WTC11 (cell line): ENCODE data around the gene SHKBP1. TPM values are rescaled to one million over a fixed set of nuclear protein-coding genes. Genes with fewer than 3 reads are reported as not detected.

Experiments
- CREB1 ChIP-seq: sonication (generic); formaldehyde crosslinking; IDR thresholded peaks from 2 replicates; pipeline ENCODE4 v1.8.0; 2023; ENCODE audit warnings: mild to moderate bottlenecking, missing genetic modification reagents
- ELF4 ChIP-seq: sonication (generic); formaldehyde crosslinking; IDR thresholded peaks from 2 replicates; pipeline ENCODE4 v1.8.1; 2022; ENCODE audit warnings: low read depth, mild to moderate bottlenecking, moderate library complexity, missing genetic modification reagents
- FOXJ3 ChIP-seq: sonication (generic); formaldehyde crosslinking; IDR thresholded peaks from 2 replicates; pipeline ENCODE4 v1.9.0; 2021; ENCODE audit warnings: missing genetic modification reagents, mild to moderate bottlenecking, borderline replicate concordance
- FOXP1 ChIP-seq: sonication (generic); formaldehyde crosslinking; IDR thresholded peaks from 2 replicates; pipeline ENCODE4 v1.8.0; 2022; ENCODE audit warnings: missing genetic modification reagents, mild to moderate bottlenecking, moderate library complexity, borderline replicate concordance
- HMGA2 ChIP-seq: fragments of 250-450 bp; sonication (Bioruptor Pico); IDR thresholded peaks from 2 replicates; pipeline ENCODE4 v1.4.0; 2021; ENCODE audit warnings: mild to moderate bottlenecking, moderate library complexity
- NR1H2 ChIP-seq: sonication (generic); formaldehyde crosslinking; IDR thresholded peaks from 2 replicates; pipeline ENCODE4 v1.9.0; 2021; ENCODE audit warnings: mild to moderate bottlenecking, moderate library complexity, missing genetic modification reagents
- NR3C1 ChIP-seq: sonication (generic); formaldehyde crosslinking; conservative IDR thresholded peaks from 2 replicates; pipeline ENCODE4 v1.8.1; 2023; ENCODE audit warnings: low read depth, mild to moderate bottlenecking, missing genetic modification reagents
- TCF7 ChIP-seq: sonication (generic); formaldehyde crosslinking; IDR thresholded peaks from 2 replicates; pipeline ENCODE4 v1.8.0; 2022; ENCODE audit warnings: mild to moderate bottlenecking, low read depth, missing genetic modification reagents, moderate library complexity
- ZBTB21 ChIP-seq: sonication (generic); formaldehyde crosslinking; IDR thresholded peaks from 2 replicates; pipeline ENCODE4 v1.8.1; 2023; ENCODE audit warnings: mild to moderate bottlenecking, missing genetic modification reagents, borderline replicate concordance
- ZNF219 ChIP-seq: sonication (generic); formaldehyde crosslinking; IDR thresholded peaks from 2 replicates; pipeline ENCODE4 v1.8.0; 2023; ENCODE audit warnings: missing genetic modification reagents, mild to moderate bottlenecking, borderline replicate concordance
- ZNF232 ChIP-seq: sonication (generic); formaldehyde crosslinking; IDR thresholded peaks from 2 replicates; pipeline ENCODE4 v1.8.0; 2022; ENCODE audit warnings: mild to moderate bottlenecking, missing genetic modification reagents
- ZNF671 ChIP-seq: fragments of 250-450 bp; sonication (Bioruptor Pico); IDR thresholded peaks from 2 replicates; pipeline ENCODE4 v1.8.0; 2021; ENCODE audit warnings: mild to moderate bottlenecking
- total RNA-seq: library from RNA; stranded (reverse); gene quantifications from 3 replicates; pipeline ENCODE4 v1.2.3, GENCODE V29; 2021
- TF ChIP-seq, protein P1 (sequence below): sonication (generic); formaldehyde crosslinking; IDR thresholded peaks from 2 replicates; pipeline ENCODE4 v1.8.0; 2023; ENCODE audit warnings: missing genetic modification reagents, mild to moderate bottlenecking, borderline replicate concordance
- TF ChIP-seq, protein P2 (sequence below): sonication (generic); formaldehyde crosslinking; IDR thresholded peaks from 2 replicates; pipeline ENCODE4 v1.8.1; 2023; ENCODE audit warnings: mild to moderate bottlenecking, missing genetic modification reagents, moderate library complexity
- TF ChIP-seq, protein P3 (sequence below): sonication (generic); formaldehyde crosslinking; IDR thresholded peaks from 2 replicates; pipeline ENCODE4 v1.8.1; 2022; ENCODE audit warnings: low read depth, missing genetic modification reagents, borderline replicate concordance
- TF ChIP-seq, protein P4 (sequence below): sonication (generic); formaldehyde crosslinking; IDR thresholded peaks from 2 replicates; pipeline ENCODE4 v1.8.0; 2022; ENCODE audit warnings: mild to moderate bottlenecking, missing genetic modification reagents
- TF ChIP-seq, protein P5 (sequence below): sonication (generic); formaldehyde crosslinking; conservative IDR thresholded peaks from 2 replicates; pipeline ENCODE4 v1.8.1; 2022; ENCODE audit warnings: mild to moderate bottlenecking, missing genetic modification reagents
- TF ChIP-seq, protein P6 (sequence below): fragments of 250-450 bp; sonication (Bioruptor Pico); IDR thresholded peaks from 2 replicates; pipeline ENCODE4 v1.9.0; 2021; ENCODE audit warnings: mild to moderate bottlenecking
- TF ChIP-seq, protein P7 (sequence below): fragments of 250-450 bp; sonication (Bioruptor Pico); IDR thresholded peaks from 2 replicates; pipeline ENCODE4 v1.8.0; 2021; ENCODE audit warnings: mild to moderate bottlenecking

SHKBP1 gene
- total RNA-seq, 1 experiment from 2014 or later: 71.7 TPM

DNA sequence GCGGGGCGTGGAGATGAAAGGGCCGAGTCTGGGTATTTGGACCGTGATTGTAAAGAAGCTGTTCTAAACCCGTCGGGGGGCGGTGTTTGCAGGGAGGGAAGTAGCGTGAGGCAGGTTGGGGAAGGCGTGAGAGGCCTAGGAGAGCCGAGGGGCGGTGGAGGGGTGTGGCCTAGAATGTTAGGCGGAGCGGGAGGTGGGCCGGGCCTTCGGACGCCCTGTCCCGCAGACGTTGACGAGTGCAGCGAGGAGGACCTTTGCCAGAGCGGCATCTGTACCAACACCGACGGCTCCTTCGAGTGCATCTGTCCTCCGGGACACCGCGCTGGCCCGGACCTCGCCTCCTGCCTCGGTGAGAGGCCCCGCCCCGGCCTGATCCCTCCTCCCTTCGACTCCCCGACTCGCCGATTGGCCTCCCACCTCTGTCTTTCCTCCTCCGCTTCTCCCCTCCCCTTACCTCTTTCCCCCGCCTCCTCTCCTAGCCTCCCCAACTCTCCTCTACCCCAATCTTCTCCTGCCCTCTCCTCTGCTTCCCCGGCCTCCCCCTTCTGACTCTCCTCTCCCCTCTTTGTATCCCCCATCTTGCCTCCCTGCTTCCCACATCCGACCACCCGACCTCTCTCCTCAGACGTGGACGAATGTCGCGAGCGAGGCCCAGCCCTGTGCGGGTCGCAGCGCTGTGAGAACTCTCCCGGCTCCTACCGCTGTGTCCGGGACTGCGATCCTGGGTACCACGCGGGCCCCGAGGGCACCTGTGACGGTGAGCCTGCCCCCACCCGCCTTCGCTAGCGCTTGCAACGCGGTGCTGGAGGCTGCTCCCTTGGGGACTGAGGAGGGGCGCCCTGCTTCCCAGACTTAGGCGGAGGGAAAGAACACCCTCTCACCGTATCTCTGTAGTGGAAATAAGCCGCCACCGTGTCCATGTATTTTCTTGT is 37.3 kb downstream of the SHKBP1 start (continued):
- TF ChIP-seq, protein P1, sequence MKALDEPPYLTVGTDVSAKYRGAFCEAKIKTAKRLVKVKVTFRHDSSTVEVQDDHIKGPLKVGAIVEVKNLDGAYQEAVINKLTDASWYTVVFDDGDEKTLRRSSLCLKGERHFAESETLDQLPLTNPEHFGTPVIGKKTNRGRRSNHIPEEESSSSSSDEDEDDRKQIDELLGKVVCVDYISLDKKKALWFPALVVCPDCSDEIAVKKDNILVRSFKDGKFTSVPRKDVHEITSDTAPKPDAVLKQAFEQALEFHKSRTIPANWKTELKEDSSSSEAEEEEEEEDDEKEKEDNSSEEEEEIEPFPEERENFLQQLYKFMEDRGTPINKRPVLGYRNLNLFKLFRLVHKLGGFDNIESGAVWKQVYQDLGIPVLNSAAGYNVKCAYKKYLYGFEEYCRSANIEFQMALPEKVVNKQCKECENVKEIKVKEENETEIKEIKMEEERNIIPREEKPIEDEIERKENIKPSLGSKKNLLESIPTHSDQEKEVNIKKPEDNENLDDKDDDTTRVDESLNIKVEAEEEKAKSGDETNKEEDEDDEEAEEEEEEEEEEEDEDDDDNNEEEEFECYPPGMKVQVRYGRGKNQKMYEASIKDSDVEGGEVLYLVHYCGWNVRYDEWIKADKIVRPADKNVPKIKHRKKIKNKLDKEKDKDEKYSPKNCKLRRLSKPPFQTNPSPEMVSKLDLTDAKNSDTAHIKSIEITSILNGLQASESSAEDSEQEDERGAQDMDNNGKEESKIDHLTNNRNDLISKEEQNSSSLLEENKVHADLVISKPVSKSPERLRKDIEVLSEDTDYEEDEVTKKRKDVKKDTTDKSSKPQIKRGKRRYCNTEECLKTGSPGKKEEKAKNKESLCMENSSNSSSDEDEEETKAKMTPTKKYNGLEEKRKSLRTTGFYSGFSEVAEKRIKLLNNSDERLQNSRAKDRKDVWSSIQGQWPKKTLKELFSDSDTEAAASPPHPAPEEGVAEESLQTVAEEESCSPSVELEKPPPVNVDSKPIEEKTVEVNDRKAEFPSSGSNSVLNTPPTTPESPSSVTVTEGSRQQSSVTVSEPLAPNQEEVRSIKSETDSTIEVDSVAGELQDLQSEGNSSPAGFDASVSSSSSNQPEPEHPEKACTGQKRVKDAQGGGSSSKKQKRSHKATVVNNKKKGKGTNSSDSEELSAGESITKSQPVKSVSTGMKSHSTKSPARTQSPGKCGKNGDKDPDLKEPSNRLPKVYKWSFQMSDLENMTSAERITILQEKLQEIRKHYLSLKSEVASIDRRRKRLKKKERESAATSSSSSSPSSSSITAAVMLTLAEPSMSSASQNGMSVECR (CRISPR knock-in tag): peak; percentile 15; the same call in 1 of the 2 replicates
- no peak for TF ChIP-seq NR1H2 (CRISPR knock-in tag)
- TF ChIP-seq, protein P2, sequence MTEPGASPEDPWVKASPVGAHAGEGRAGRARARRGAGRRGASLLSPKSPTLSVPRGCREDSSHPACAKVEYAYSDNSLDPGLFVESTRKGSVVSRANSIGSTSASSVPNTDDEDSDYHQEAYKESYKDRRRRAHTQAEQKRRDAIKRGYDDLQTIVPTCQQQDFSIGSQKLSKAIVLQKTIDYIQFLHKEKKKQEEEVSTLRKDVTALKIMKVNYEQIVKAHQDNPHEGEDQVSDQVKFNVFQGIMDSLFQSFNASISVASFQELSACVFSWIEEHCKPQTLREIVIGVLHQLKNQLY: no peak
- TF ChIP-seq CREB1 (CRISPR knock-in tag): no peak
- TF ChIP-seq ZBTB21 (CRISPR knock-in tag): no peak
- TF ChIP-seq FOXP1 (CRISPR knock-in tag): 0 out of 2 replicates have a peak, but pooled peaks have one; percentile 14
- TF ChIP-seq, protein P3, sequence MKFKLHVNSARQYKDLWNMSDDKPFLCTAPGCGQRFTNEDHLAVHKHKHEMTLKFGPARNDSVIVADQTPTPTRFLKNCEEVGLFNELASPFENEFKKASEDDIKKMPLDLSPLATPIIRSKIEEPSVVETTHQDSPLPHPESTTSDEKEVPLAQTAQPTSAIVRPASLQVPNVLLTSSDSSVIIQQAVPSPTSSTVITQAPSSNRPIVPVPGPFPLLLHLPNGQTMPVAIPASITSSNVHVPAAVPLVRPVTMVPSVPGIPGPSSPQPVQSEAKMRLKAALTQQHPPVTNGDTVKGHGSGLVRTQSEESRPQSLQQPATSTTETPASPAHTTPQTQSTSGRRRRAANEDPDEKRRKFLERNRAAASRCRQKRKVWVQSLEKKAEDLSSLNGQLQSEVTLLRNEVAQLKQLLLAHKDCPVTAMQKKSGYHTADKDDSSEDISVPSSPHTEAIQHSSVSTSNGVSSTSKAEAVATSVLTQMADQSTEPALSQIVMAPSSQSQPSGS (CRISPR knock-in tag): no peak
- TF ChIP-seq, protein P4, sequence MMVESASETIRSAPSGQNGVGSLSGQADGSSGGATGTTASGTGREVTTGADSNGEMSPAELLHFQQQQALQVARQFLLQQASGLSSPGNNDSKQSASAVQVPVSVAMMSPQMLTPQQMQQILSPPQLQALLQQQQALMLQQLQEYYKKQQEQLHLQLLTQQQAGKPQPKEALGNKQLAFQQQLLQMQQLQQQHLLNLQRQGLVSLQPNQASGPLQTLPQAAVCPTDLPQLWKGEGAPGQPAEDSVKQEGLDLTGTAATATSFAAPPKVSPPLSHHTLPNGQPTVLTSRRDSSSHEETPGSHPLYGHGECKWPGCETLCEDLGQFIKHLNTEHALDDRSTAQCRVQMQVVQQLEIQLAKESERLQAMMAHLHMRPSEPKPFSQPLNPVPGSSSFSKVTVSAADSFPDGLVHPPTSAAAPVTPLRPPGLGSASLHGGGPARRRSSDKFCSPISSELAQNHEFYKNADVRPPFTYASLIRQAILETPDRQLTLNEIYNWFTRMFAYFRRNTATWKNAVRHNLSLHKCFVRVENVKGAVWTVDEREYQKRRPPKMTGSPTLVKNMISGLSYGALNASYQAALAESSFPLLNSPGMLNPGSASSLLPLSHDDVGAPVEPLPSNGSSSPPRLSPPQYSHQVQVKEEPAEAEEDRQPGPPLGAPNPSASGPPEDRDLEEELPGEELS (CRISPR knock-in tag): peak; percentile 64; the same call in 1 of the 2 replicates
- no peak for TF ChIP-seq ELF4
- TF ChIP-seq, protein P5, sequence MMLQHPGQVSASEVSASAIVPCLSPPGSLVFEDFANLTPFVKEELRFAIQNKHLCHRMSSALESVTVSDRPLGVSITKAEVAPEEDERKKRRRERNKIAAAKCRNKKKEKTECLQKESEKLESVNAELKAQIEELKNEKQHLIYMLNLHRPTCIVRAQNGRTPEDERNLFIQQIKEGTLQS (CRISPR knock-in tag): no peak
- TF ChIP-seq ZNF232: no peak
- no peak for TF ChIP-seq TCF7 (CRISPR knock-in tag)
- no peak for TF ChIP-seq ZNF219
- TF ChIP-seq, protein P6, sequence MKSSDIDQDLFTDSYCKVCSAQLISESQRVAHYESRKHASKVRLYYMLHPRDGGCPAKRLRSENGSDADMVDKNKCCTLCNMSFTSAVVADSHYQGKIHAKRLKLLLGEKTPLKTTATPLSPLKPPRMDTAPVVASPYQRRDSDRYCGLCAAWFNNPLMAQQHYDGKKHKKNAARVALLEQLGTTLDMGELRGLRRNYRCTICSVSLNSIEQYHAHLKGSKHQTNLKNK (CRISPR knock-in tag): no peak
- TF ChIP-seq, protein P7, sequence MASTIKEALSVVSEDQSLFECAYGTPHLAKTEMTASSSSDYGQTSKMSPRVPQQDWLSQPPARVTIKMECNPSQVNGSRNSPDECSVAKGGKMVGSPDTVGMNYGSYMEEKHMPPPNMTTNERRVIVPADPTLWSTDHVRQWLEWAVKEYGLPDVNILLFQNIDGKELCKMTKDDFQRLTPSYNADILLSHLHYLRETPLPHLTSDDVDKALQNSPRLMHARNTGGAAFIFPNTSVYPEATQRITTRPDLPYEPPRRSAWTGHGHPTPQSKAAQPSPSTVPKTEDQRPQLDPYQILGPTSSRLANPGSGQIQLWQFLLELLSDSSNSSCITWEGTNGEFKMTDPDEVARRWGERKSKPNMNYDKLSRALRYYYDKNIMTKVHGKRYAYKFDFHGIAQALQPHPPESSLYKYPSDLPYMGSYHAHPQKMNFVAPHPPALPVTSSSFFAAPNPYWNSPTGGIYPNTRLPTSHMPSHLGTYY: no peak
- no peak for TF ChIP-seq NR3C1
- no peak for TF ChIP-seq HMGA2 (CRISPR knock-in tag)
- no peak for TF ChIP-seq ZNF671 (CRISPR knock-in tag)
- no peak for TF ChIP-seq FOXJ3 (CRISPR knock-in tag)
